GM19099 (cell line): Measurements from ENCODE around the gene PDE4B.

Experiments
- POLR2A ChIP-seq: IDR thresholded peaks from 3 replicates; pipeline ENCODE4 v1.6.1; 2011; ENCODE audit warnings: low read depth; ENCODE audit not compliant: insufficient read length; ENCODE audit errors: extremely low read depth

Gene PDE4B

GRCh38 chr1:66210635-66211244, 418.0 kb downstream of the PDE4B start:
- TF ChIP-seq POLR2A: no peak

- TF ChIP-seq POLR2A: no peak
These were observed 418.8 kb downstream of the PDE4B start for GRCh38 chr1:66211521-66211920.

GRCh38 chr1:66213491-66213890, 420.8 kb downstream of the PDE4B start:
- no peak for TF ChIP-seq POLR2A

- TF ChIP-seq POLR2A: no peak
These were observed 422.2 kb downstream of the PDE4B start for GRCh38 chr1:66214901-66215300.

GRCh38 chr1:66217021-66217420, 424.3 kb downstream of the PDE4B start:
- no peak for TF ChIP-seq POLR2A

- TF ChIP-seq POLR2A: no peak
These were observed 424.9 kb downstream of the PDE4B start for GRCh38 chr1:66217561-66217960.

- no peak for TF ChIP-seq POLR2A
These were observed 427.8 kb downstream of the PDE4B start for GRCh38 chr1:66220477-66220876.

GRCh38 chr1:66223681-66224080, 431.0 kb downstream of the PDE4B start:
- TF ChIP-seq POLR2A: no peak

GRCh38 chr1:66226985-66227384, 434.3 kb downstream of the PDE4B start:
- no peak for TF ChIP-seq POLR2A

GRCh38 chr1:66227966-66228365, 435.3 kb downstream of the PDE4B start:
- no peak for TF ChIP-seq POLR2A

GRCh38 chr1:66231217-66231616, 438.5 kb downstream of the PDE4B start:
- TF ChIP-seq POLR2A: no peak

GRCh38 chr1:66231681-66232463, 439.2 kb downstream of the PDE4B start:
- no peak for TF ChIP-seq POLR2A

- TF ChIP-seq POLR2A: no peak
These were observed 444.3 kb downstream of the PDE4B start for GRCh38 chr1:66237042-66237441.

GRCh38 chr1:66237722-66238479, 445.2 kb downstream of the PDE4B start:
- TF ChIP-seq POLR2A: no peak

GRCh38 chr1:66239834-66240233, 447.1 kb downstream of the PDE4B start:
- TF ChIP-seq POLR2A: no peak
